ENCODE results near the gene CPZ.

The CPZ gene

DNA sequence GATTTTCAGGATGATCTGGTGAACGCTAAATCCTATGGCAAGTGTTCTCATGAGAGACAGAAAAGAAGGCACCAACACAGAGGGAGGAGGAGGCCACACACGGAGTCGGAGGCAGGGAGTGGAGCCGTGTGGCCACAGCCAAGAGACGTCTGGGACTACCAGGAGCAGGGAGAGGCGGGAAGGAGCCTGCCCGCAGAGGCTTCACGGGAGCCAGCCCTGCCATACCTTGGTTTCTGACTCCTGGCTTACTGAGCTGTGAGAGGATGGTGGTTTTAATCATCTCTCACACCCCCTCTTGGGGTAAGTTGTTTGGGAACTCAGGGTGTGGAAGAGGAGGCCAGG, 45.8 kb upstream of the CPZ start:
- POLR2A ChIA-PET (ENCODE audit: low non-redundant PET), result no interaction called here
- no peak for DNase-seq (ENCODE audit: low spot score)
- TF ChIP-seq CTCF (conservative IDR thresholded peaks at IDR 0.05; ENCODE audit: low read depth), result no peak
- H3K27ac ChIP-seq, result peak overlapping the region; percentile 42; the same call in 1 of the 2 replicates
- CTCF ChIA-PET, result no interaction called here

GRCh38 chr4:8547108-8547911, 45.3 kb upstream of the CPZ start:
- ChIA-PET POLR2A (ENCODE audit: low non-redundant PET) (no interaction called here), CTCF (interaction anchor here (0.7 kb wide), 1 partner anchor 45 kb away, joined by 4 read pairs; no protein-coding TSS in a partner anchor)
- H3K27ac ChIP-seq, result peak overlapping the region; percentile 42
- no peak for TF ChIP-seq CTCF (conservative IDR thresholded peaks at IDR 0.05; ENCODE audit: low read depth)
- DNase-seq (ENCODE audit: low spot score), result no peak

DNA sequence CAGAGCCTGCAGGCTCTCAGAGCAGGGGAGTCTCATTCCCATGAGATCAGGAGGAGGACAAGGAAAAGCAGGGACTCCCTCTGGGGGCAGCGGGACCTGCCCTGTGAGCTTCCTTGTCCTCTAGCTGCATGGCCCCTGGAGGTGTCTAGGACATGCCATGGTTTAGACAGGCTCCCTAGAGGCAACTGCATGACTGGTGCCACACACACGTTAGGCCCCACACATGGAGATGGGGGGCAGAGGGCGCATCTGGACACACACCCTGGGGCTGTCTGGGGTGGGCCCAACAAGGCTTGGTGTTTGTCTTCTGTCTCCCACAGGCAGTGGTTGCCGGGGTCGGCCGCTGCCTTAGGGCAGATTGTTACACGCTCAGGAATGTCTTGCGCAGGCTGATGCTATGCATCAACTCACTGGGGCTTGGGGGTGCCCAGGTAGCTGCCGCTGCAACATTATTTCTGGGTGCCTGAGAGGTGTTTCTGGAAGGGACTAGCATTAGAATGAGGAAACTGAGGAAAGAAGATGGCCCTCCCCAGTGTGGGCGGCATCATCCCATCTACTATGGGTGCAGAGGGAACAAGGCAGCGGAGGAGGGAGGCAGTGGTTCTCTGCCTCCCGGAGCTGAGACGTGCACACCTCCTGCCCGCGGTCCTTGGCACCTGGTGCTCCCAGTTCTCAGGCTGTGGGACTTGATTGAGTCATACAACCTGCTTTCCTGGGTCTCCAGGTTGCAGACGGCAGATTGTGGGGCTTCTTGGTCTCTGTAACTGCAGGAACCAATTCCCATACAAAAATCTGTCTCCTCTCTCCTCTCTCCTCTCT, 44.4 kb upstream of the CPZ start:
- TF ChIP-seq CTCF (conservative IDR thresholded peaks at IDR 0.05; ENCODE audit: low read depth), result no peak
- CTCF ChIA-PET, result no interaction called here

GRCh38 chr4:8548731-8549351, 43.7 kb upstream of the CPZ start:
- no peak for TF ChIP-seq CTCF (conservative IDR thresholded peaks at IDR 0.05; ENCODE audit: low read depth)
- DNase-seq (ENCODE audit: low spot score), result no peak
- POLR2A ChIA-PET (ENCODE audit: low non-redundant PET), result no interaction called here
- no peak overlapping the region for H3K27ac ChIP-seq
- CTCF ChIA-PET, result no interaction called here

More for the DNA sequence above, 44.4 kb upstream of the CPZ start:
- POLR2A ChIA-PET (ENCODE audit: low non-redundant PET), result no interaction called here
- peak; percentile 53 for DNase-seq (ENCODE audit: low spot score)
- H3K27ac ChIP-seq, result peak overlapping the region; percentile 42

DNA sequence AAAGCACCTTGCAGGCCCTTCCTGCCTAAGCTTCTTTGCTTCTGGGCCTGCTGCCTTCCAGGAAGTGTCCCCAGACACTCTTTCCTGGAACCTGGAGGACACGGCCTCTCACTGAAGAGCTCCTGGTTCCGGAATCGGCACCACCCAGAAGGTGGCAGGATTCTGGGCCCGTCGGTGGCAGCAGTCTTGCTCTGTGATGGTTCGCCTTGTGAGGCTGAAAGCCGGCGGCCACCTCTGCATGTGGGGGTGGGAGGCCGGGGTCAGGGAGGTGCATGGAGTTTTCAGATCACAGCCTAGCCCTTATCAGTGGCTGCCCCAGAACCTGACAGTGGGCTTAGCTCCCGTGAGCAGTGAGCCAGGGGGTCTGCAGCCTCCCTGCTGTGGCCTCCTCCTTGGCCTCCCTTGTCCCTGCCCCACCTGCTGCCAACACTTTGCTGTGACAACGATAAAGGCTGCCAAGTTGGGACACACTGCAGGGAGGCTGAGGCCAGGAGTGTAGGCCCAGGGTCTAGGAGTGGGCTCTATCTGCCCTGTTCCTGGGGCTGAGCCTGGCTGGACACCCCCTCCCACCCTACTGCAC, 43.1 kb upstream of the CPZ start:
- no peak for DNase-seq (ENCODE audit: low spot score)
- ChIA-PET POLR2A (ENCODE audit: low non-redundant PET) (no interaction called here), CTCF (no interaction called here)
- no peak overlapping the region for H3K27ac ChIP-seq
- TF ChIP-seq CTCF (conservative IDR thresholded peaks at IDR 0.05; ENCODE audit: low read depth), result no peak

DNA sequence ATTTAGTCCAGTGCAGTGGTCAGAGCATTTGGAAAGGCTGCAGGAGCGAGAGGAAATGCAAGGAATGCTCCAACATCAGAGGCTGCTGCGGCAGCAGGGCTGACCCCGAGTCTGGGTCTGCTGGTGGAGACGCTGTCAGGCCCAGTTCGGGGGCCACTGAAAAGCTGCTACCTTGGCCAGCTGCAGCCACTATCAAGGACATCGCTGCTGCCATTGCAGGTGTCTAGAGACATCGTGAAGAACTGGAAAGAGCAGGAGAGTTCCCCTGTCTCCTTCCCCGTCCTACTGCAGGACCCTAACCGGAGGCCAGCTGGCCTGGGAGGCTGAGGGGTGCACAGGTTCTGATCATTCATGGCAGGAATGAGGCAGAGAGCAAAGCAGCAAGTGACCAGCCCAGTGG, 41.9 kb upstream of the CPZ start:
- TF ChIP-seq CTCF (conservative IDR thresholded peaks at IDR 0.05; ENCODE audit: low read depth), result no peak
- ChIA-PET CTCF (no interaction called here), POLR2A (ENCODE audit: low non-redundant PET) (no interaction called here)
- no peak for DNase-seq (ENCODE audit: low spot score)
- H3K27ac ChIP-seq, result no peak overlapping the region
